ENCODE data around the gene GPR89B.
"Not testable (repeated sequence)": the region's sequence is repeated elsewhere in the genome, so short reads cannot be mapped to it uniquely, and the experiment has no call there.

GPR89B gene

DNA sequence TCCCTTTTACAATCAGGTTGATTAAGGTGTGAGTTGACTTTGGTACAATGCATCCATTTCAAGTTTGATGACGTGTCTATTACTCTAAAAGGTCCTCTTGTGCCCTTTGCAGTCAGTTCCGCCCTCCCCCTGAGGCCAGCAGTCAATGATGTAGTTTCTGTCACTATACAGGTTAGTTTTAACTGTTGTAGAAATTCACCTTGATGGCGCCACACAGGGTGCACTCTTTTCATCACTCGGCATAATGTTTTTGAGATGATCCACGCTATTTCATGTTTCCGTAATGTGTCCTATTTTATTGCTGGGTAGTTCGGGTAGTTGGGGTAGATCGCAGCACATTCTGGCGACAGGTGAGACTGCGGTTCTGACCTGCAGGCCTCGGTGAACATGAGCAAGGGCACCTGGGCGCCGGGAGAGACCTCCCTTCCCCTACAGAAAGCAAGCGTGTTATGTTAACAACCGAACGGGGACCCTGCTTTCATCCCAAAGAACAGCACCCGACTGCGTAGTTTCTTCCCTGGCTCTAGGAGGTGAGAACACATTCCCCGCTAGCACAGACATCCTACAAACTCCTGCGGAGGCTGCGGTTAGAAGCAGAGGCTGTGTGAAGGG lies 109.7 kb downstream of the GPR89B start:
- not testable (repeated sequence) for DNase-seq

DNA sequence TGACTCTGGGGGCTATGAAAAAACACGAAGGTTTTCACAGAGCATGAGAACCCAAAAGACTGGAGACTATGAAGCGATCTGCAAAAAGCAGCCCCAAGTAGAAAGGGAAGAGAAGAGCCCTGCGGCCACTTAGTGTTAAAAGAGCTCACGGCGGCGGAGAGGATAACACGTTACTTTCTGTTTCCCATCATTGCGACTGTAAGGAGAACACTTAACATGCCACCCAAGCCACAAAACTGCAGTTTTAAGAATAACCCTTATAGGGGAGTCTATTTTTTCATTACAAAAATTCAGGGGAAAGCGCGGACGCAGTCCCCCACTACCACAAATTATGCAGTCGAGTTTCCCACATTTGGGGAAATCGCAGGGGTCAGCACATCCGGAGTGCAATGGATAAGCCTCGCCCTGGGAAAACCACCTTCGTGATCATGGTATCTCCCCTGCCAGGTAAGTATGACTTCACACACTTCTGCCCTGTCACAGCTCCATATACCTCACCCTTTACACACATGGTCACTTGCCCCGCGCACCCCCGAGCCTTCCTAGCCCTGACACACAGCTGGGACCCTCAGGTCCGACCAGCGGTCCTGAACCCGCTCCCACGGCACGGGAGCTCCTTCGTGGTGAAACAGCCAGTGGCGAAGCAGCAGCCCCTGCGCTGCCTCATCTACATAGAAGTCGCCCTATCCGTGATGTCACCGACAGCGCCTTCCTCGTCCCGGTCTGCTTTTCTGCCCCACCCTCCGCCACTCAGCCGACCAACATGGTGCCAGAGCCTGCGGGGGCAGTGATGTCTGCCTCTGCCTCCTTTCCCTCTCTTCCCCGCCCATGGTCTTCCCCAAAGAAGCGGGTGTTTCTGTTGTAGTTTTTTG lies 110.5 kb downstream of the GPR89B start:
- not testable (repeated sequence) for DNase-seq
